Measurements from ENCODE around the gene MYF5.

MYF5 gene

GRCh38 chr12:80766210-80766609, 49.5 kb downstream of the MYF5 start:
- no peak for DNase-seq (ENCODE audit: low spot score)

GRCh38 chr12:80766897-80767296, 50.2 kb downstream of the MYF5 start:
- DNase-seq (ENCODE audit: low spot score): no peak

All from LoVo (cell line).